Neural cell (in vitro differentiated cells): ENCODE results near the gene CDYL.

Source experiments
- EP300 ChIP-seq: fragments of 450-650 bp; conservative IDR thresholded peaks from 2 replicates; pipeline ENCODE4 v1.6.1; 2014; ENCODE audit warnings: antibody characterized with exemption, mild to moderate bottlenecking, moderate library complexity; ENCODE audit not compliant: poor library complexity, severe bottlenecking
- EZH2 ChIP-seq: fragments of 200-600, 300-800 bp; shearing (Covaris generic), sonication (generic); IDR thresholded peaks from 2 replicates; pipeline ENCODE4 v1.6.1; 2014; ENCODE audit warnings: antibody characterized with exemption, low read length, borderline replicate concordance, mild to moderate bottlenecking; ENCODE audit not compliant: insufficient read depth, poor library complexity, severe bottlenecking
- POLR2AphosphoS5 ChIP-seq: IDR thresholded peaks from 2 replicates; pipeline ENCODE4 v1.6.1; 2012
- REST ChIP-seq: IDR thresholded peaks from 2 replicates; pipeline ENCODE4 v1.6.1; 2012; ENCODE audit warnings: borderline replicate concordance
- SMC3 ChIP-seq: fragments of 450-650 bp; conservative IDR thresholded peaks from 2 replicates; pipeline ENCODE4 v1.6.1; 2014; ENCODE audit warnings: antibody characterized with exemption, mild to moderate bottlenecking, moderate library complexity; ENCODE audit not compliant: poor library complexity
- TAF1 ChIP-seq: IDR thresholded peaks from 2 replicates; pipeline ENCODE4 v1.6.1; 2012; ENCODE audit warnings: low read depth
- TF ChIP-seq, protein P1 (sequence below): fragments of 450-650 bp; IDR thresholded peaks from 2 replicates; pipeline ENCODE4 v1.5.1; 2014; ENCODE audit warnings: antibody characterized with exemption, mild to moderate bottlenecking, moderate library complexity; ENCODE audit not compliant: poor library complexity, severe bottlenecking

- TF ChIP-seq, protein P1, sequence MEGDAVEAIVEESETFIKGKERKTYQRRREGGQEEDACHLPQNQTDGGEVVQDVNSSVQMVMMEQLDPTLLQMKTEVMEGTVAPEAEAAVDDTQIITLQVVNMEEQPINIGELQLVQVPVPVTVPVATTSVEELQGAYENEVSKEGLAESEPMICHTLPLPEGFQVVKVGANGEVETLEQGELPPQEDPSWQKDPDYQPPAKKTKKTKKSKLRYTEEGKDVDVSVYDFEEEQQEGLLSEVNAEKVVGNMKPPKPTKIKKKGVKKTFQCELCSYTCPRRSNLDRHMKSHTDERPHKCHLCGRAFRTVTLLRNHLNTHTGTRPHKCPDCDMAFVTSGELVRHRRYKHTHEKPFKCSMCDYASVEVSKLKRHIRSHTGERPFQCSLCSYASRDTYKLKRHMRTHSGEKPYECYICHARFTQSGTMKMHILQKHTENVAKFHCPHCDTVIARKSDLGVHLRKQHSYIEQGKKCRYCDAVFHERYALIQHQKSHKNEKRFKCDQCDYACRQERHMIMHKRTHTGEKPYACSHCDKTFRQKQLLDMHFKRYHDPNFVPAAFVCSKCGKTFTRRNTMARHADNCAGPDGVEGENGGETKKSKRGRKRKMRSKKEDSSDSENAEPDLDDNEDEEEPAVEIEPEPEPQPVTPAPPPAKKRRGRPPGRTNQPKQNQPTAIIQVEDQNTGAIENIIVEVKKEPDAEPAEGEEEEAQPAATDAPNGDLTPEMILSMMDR = no peak
- TF ChIP-seq POLR2AphosphoS5 = no peak
- TF ChIP-seq TAF1 = no peak
- TF ChIP-seq REST = no peak
- TF ChIP-seq EZH2 = no peak
- no peak for TF ChIP-seq EP300
- no peak for TF ChIP-seq SMC3
Measured at GRCh38 chr6:4851035-4851434, 74.8 kb downstream of the CDYL start.
